ENCODE results near the gene GRIK4.

Gene GRIK4

GRCh38 chr11:120839201-120839600 lies 327.7 kb downstream of the GRIK4 start:
- H3K27me3 ChIP-seq (ENCODE audit: control insufficient read depth, insufficient read depth, low read length) = no peaks in the 10 kb centered on the region
- no peak overlapping the region for H3K9ac ChIP-seq (ENCODE audit: low read length)
- no peaks in the 10 kb centered on the region for H3K4me1 ChIP-seq (ENCODE audit: control insufficient read depth, insufficient read depth, low read length)
- H3K9me3 ChIP-seq (ENCODE audit: control insufficient read depth, low read length) = no peaks in the 10 kb centered on the region
- no peak overlapping the region for H3K4me3 ChIP-seq (ENCODE audit: low read length)
- no peaks in the 10 kb centered on the region for H3K36me3 ChIP-seq (ENCODE audit: control insufficient read depth, insufficient read depth, low read length)

- Histone ChIP-seq H3K4me1 (ENCODE audit: control insufficient read depth, insufficient read depth, low read length) (no peaks in the 10 kb centered on the region), H3K9me3 (ENCODE audit: control insufficient read depth, low read length) (no peaks in the 10 kb centered on the region), H3K4me3 (ENCODE audit: low read length) (no peak overlapping the region), H3K36me3 (ENCODE audit: control insufficient read depth, insufficient read depth, low read length) (no peaks in the 10 kb centered on the region), H3K27me3 (ENCODE audit: control insufficient read depth, insufficient read depth, low read length) (no peaks in the 10 kb centered on the region), H3K9ac (ENCODE audit: low read length) (no peak overlapping the region)
Measured at GRCh38 chr11:120839846-120840402, 328.4 kb downstream of the GRIK4 start.

- Histone ChIP-seq H3K9ac (ENCODE audit: low read length) (no peak overlapping the region), H3K4me1 (ENCODE audit: control insufficient read depth, insufficient read depth, low read length) (no peaks in the 10 kb centered on the region), H3K36me3 (ENCODE audit: control insufficient read depth, insufficient read depth, low read length) (no peaks in the 10 kb centered on the region), H3K27me3 (ENCODE audit: control insufficient read depth, insufficient read depth, low read length) (no peaks in the 10 kb centered on the region), H3K9me3 (ENCODE audit: control insufficient read depth, low read length) (no peaks in the 10 kb centered on the region), H3K4me3 (ENCODE audit: low read length) (no peak overlapping the region)
Measured at GRCh38 chr11:120840661-120841060, 329.1 kb downstream of the GRIK4 start.

- Histone ChIP-seq H3K9me3 (ENCODE audit: control insufficient read depth, low read length) (no peaks in the 10 kb centered on the region), H3K9ac (ENCODE audit: low read length) (no peak overlapping the region), H3K4me3 (ENCODE audit: low read length) (no peak overlapping the region), H3K27me3 (ENCODE audit: control insufficient read depth, insufficient read depth, low read length) (no peaks in the 10 kb centered on the region), H3K36me3 (ENCODE audit: control insufficient read depth, insufficient read depth, low read length) (no peaks in the 10 kb centered on the region), H3K4me1 (ENCODE audit: control insufficient read depth, insufficient read depth, low read length) (no peaks in the 10 kb centered on the region)
Measured at GRCh38 chr11:120841074-120841473, 329.5 kb downstream of the GRIK4 start.

- no peak overlapping the region for H3K9ac ChIP-seq (ENCODE audit: low read length)
- no peak overlapping the region for H3K4me3 ChIP-seq (ENCODE audit: low read length)
- no peaks in the 10 kb centered on the region for H3K4me1 ChIP-seq (ENCODE audit: control insufficient read depth, insufficient read depth, low read length)
- no peaks in the 10 kb centered on the region for H3K9me3 ChIP-seq (ENCODE audit: control insufficient read depth, low read length)
- no peaks in the 10 kb centered on the region for H3K27me3 ChIP-seq (ENCODE audit: control insufficient read depth, insufficient read depth, low read length)
- no peaks in the 10 kb centered on the region for H3K36me3 ChIP-seq (ENCODE audit: control insufficient read depth, insufficient read depth, low read length)
Measured at GRCh38 chr11:120842195-120842594, 330.6 kb downstream of the GRIK4 start.

GRCh38 chr11:120853435-120853834 lies 341.9 kb downstream of the GRIK4 start:
- Histone ChIP-seq H3K4me3 (ENCODE audit: low read length) (no peak overlapping the region), H3K27me3 (ENCODE audit: control insufficient read depth, insufficient read depth, low read length) (no peaks in the 10 kb centered on the region), H3K9me3 (ENCODE audit: control insufficient read depth, low read length) (no peaks in the 10 kb centered on the region), H3K36me3 (ENCODE audit: control insufficient read depth, insufficient read depth, low read length) (no peaks in the 10 kb centered on the region), H3K9ac (ENCODE audit: low read length) (no peak overlapping the region), H3K4me1 (ENCODE audit: control insufficient read depth, insufficient read depth, low read length) (no peaks in the 10 kb centered on the region)

- Histone ChIP-seq H3K4me1 (ENCODE audit: control insufficient read depth, insufficient read depth, low read length) (no peaks in the 10 kb centered on the region), H3K36me3 (ENCODE audit: control insufficient read depth, insufficient read depth, low read length) (no peaks in the 10 kb centered on the region), H3K27me3 (ENCODE audit: control insufficient read depth, insufficient read depth, low read length) (no peaks in the 10 kb centered on the region), H3K9me3 (ENCODE audit: control insufficient read depth, low read length) (no peaks in the 10 kb centered on the region), H3K9ac (ENCODE audit: low read length) (no peak overlapping the region), H3K4me3 (ENCODE audit: low read length) (no peak overlapping the region)
Measured at GRCh38 chr11:120854988-120855387, 343.4 kb downstream of the GRIK4 start.

- H3K4me3 ChIP-seq (ENCODE audit: low read length) = no peak overlapping the region
- no peaks in the 10 kb centered on the region for H3K4me1 ChIP-seq (ENCODE audit: control insufficient read depth, insufficient read depth, low read length)
Measured at GRCh38 chr11:120857508-120857907, 346.0 kb downstream of the GRIK4 start.

GRCh38 chr11:120858740-120859139 lies 347.2 kb downstream of the GRIK4 start:
- H3K4me3 ChIP-seq (ENCODE audit: low read length) = no peak overlapping the region
- no peaks in the 10 kb centered on the region for H3K27me3 ChIP-seq (ENCODE audit: control insufficient read depth, insufficient read depth, low read length)
- H3K9me3 ChIP-seq (ENCODE audit: control insufficient read depth, low read length) = no peaks in the 10 kb centered on the region
- H3K4me1 ChIP-seq (ENCODE audit: control insufficient read depth, insufficient read depth, low read length) = no peaks in the 10 kb centered on the region
- no peak overlapping the region for H3K9ac ChIP-seq (ENCODE audit: low read length)
- no peaks in the 10 kb centered on the region for H3K36me3 ChIP-seq (ENCODE audit: control insufficient read depth, insufficient read depth, low read length)

More at GRCh38 chr11:120857508-120857907, 346.0 kb downstream of the GRIK4 start:
- no peaks in the 10 kb centered on the region for H3K36me3 ChIP-seq (ENCODE audit: control insufficient read depth, insufficient read depth, low read length)
- no peaks in the 10 kb centered on the region for H3K9me3 ChIP-seq (ENCODE audit: control insufficient read depth, low read length)
- H3K9ac ChIP-seq (ENCODE audit: low read length) = no peak overlapping the region
- no peaks in the 10 kb centered on the region for H3K27me3 ChIP-seq (ENCODE audit: control insufficient read depth, insufficient read depth, low read length)

GRCh38 chr11:120859552-120860295 lies 348.2 kb downstream of the GRIK4 start:
- Histone ChIP-seq H3K9me3 (ENCODE audit: control insufficient read depth, low read length) (no peaks in the 10 kb centered on the region), H3K4me3 (ENCODE audit: low read length) (no peak overlapping the region), H3K36me3 (ENCODE audit: control insufficient read depth, insufficient read depth, low read length) (no peaks in the 10 kb centered on the region), H3K4me1 (ENCODE audit: control insufficient read depth, insufficient read depth, low read length) (no peaks in the 10 kb centered on the region), H3K27me3 (ENCODE audit: control insufficient read depth, insufficient read depth, low read length) (no peaks in the 10 kb centered on the region), H3K9ac (ENCODE audit: low read length) (no peak overlapping the region)

GRCh38 chr11:120863359-120863758 lies 351.8 kb downstream of the GRIK4 start:
- Histone ChIP-seq H3K4me1 (ENCODE audit: control insufficient read depth, insufficient read depth, low read length) (no peaks in the 10 kb centered on the region), H3K9ac (ENCODE audit: low read length) (no peak overlapping the region), H3K36me3 (ENCODE audit: control insufficient read depth, insufficient read depth, low read length) (no peaks in the 10 kb centered on the region), H3K4me3 (ENCODE audit: low read length) (no peak overlapping the region), H3K9me3 (ENCODE audit: control insufficient read depth, low read length) (no peaks in the 10 kb centered on the region), H3K27me3 (ENCODE audit: control insufficient read depth, insufficient read depth, low read length) (peaks cover 6% of the 10 kb centered on the region)

GRCh38 chr11:120867024-120867423 lies 355.5 kb downstream of the GRIK4 start:
- Histone ChIP-seq H3K27me3 (ENCODE audit: control insufficient read depth, insufficient read depth, low read length) (peaks cover 6% of the 10 kb centered on the region), H3K4me3 (ENCODE audit: low read length) (no peak overlapping the region), H3K4me1 (ENCODE audit: control insufficient read depth, insufficient read depth, low read length) (no peaks in the 10 kb centered on the region)

More at GRCh38 chr11:120867024-120867423, 355.5 kb downstream of the GRIK4 start:
- Histone ChIP-seq H3K9ac (ENCODE audit: low read length) (no peak overlapping the region), H3K9me3 (ENCODE audit: control insufficient read depth, low read length) (no peaks in the 10 kb centered on the region), H3K36me3 (ENCODE audit: control insufficient read depth, insufficient read depth, low read length) (no peaks in the 10 kb centered on the region)
